Suppressor macrophage treated with lipopolysaccharide for 1 hour (primary cell): ENCODE results near the gene DCP1A.
"Not testable (repeated sequence)": the region's sequence is repeated elsewhere in the genome, so short reads cannot be mapped to it uniquely, and the experiment has no call there.

Experiments used
- DNase-seq, 3 donors: peaks; one replicate each; pipeline ENCODE4 v3.0.0-alpha.2; 2020 to 2022

DCP1A gene

DNA sequence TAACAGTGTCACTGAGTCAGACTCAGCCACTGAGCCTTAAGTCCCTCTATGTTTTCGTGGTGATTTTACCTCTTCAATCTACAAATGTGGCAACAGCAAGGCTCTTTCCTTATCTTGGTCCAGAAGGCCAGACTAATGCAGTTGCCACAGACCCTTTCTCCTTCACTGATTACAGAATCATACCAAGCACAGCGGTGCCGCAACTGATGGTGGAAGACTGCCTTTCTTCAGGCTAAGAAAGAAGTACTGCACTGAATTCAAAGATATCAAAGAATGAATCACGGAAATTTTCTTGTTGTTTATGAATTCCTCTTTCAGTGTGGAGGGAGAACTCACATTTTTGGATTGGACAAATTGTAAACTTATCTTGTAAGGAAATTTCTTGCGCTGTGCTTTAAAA lies 18.6 kb downstream of the DCP1A start:
- DNase-seq, result no peak

DNA sequence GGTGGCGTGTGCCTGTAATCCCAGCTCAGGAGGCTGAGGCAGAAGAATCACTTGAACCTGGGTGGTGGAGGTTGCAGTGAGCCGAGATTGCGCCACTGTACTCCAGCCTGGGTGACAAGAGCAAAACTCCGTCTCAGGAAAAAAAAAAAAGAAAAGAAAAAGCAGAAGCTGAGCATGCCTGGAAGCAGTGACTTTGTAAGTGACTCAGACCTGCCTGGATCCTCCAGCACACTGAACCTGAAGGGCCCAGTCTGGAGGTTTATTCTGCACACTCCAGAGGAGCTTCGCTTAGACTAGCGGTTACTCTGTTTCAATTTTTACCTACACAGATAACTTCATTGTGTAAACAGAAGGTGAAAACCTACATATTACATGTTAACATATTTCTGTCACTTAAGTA lies 19.4 kb downstream of the DCP1A start:
- DNase-seq, result peak; percentile 67 to 73 (median 73)

DNA sequence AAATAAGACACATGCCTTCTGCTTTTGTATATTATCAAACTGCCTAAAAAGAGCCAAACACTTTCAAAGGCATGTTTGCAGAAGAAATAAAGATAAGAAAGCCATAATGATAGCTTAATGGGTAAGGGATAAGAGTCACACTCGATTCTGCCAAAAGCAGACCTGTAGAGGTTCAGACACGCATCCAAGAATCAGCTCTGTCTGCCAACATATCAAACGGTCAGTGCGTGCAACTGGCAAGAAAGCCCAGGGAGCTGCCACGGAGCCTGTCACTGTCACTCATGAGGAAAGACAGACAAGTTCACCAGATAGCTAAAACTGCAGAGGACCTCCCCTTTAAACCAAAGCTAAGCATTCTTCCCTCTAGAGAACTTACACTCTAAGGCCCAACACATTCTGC lies 23.2 kb downstream of the DCP1A start:
- no peak for DNase-seq

DNA sequence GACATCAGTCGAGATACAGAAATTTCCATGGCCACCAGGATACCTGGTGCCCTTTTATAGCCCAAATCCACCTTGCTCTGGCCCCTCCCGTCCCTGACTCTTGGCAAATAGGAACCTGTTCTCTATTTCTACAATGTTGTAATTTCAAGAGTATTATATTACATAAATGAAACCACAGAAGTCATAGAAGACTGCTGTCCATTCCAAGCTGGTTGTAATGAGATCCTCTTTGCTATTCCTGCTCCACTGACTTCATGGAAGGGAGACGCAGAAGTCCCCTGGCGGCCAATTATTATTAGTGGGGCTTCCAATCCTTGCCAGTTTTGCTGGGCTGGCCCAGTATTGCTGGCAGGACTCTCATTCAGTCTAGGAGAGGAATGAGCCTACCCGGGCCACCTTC lies 26.6 kb downstream of the DCP1A start:
- no peak for DNase-seq

DNA sequence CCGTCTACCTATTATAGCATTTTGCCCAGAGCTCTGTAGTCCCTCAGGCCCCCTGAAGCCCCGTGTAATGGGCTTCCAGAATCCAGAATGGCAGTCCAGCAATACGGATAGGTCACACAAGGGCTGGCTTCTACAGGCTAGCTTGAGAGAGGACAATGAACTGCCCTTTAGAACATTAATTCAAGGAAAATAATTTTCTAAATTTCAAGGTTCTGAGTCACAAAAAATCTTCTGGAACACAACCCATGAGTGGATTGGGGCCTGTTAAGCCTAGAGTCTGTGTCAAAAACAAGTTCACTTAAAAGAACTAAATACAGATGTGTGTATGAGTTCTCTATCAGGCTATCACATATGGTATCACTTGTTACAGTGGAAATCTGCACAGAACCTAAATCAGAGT lies 28.8 kb downstream of the DCP1A start:
- DNase-seq, result no peak

DNA sequence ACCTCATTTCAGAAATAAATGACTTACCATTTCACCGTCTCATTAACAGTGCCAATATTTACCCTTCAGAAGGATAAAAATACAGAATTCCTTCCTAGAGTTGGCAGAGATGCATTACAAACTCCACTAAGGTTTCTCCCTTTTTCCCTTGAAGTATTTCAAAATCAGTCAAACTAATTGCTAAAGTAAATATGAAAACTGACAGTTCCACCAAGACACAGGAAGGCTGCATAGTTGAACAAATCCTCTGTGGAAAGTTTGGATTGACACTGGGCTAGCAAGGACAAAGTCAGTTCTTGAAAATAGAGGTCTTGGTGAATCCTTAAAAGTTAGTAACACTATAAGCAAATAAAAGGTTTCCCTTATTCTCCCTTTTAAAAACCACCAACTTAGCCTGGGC lies 34.5 kb downstream of the DCP1A start:
- no peak for DNase-seq

DNA sequence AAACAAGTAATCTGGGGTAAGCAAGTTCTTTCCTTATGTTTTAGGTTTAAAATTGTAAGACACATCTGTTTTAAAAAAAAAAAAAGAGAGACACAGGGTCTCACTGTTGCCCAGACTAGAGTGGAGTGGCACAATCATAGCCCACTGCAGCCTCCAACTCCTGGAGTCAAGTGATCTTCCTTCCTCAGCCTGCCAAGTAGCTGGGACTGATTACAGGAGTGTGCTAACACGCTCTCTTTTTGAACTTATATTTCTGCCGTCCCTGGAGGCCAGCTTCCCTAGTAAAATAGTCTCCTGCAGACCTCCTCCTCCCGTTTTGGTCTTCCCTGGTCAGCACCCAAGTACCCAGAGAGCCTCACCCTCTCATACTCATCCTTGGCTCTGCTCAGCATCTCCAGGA lies 35.5 kb downstream of the DCP1A start:
- DNase-seq, result no peak

DNA sequence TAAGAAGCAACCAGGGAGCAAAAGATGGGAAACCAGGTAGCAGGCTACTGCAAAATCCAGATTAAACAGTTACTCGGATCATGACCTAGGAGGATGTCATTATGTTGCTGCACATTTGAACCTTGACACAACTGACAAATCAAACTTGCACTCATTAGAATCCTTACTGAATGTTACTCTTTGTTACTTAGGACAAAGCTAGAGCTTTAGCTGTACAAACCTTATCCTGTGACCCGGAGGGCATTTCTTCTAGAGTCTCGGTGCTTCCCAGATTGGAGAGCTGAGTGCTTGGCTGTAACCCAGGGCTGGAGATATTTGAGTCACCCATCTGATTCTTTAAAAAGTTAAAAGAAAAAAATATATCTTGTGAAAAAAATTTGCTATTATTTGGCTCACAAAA lies 43.4 kb downstream of the DCP1A start:
- DNase-seq, result no peak

DNA sequence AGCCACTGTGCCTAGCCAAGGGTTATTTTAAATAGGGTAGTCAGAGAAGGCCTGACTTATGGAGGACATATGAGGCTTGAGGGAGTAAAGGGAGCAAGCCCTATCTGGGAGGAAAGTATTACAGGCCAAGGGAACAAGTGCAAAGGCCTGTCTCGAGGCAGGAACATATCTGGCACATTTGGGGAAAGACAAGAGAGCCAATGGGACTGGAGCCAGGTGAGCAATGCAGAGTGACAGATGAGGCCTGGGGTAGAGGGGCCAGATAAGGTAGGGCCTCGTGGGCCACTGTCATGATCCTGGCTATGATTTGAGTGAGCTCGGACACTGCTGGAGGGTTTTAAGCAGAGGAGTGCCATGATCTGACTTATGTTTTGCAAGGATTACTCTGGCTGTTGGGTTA lies 43.8 kb downstream of the DCP1A start:
- DNase-seq, result no peak

DNA sequence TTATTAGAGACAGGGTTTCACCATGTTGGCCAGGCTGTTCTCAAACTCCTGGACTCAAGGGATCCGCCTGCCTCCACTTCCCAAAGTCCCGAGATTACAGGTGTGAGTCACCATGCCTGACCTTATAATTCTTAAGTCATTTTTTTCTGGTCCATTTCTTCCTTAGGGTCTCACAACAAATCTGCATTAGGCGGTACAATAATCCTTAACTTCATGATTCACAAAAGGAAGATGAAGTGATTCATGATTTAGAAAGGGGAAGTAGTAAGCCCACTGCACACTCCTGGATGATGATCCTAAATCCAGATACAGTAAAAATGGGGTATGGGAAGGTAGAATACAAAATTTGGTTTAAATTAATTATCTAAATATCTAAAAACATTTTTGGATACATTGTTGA lies 46.5 kb downstream of the DCP1A start:
- DNase-seq, result peak; percentile 18 to 59 (median 52)

DNA sequence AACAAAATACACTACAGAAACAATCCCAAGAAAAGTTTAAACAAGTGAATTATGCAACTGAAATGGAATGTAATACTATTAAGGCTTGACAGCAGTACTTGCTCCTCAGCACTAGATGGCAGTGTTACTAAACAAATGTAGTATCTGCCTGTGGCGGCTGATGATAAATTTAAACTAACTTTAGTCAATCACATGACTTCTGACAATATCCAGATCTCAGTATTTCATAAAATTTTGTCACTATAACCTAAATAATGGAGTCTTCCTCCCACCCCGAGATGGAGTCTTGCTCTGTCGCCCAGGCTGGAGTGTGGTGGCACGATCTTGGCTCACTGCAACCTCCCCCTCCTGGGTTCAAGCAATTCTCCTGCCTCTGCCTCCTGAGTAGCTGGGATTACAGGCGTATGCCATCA lies 47.7 kb downstream of the DCP1A start:
- peak; percentile 55 to 88 (median 84) for DNase-seq

DNA sequence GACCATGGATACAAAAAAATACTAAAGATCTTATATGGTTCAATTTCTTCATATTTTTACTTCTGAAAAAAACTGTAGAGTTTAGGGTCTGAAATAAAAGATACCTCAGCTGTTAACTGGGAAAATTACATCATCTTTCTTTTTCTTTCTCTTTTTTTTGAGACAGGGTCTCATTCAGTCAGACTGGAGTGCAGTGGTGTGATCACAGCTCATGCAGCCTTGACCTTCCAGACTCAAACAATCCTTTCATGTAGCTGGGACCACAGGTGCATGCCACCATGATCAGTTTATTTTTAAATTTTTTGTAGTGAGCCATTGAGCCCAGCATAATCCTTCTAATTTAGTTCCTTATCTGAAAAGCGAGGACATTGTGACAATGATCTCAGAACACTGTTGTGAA lies 51.9 kb downstream of the DCP1A start:
- no peak for DNase-seq

DNA sequence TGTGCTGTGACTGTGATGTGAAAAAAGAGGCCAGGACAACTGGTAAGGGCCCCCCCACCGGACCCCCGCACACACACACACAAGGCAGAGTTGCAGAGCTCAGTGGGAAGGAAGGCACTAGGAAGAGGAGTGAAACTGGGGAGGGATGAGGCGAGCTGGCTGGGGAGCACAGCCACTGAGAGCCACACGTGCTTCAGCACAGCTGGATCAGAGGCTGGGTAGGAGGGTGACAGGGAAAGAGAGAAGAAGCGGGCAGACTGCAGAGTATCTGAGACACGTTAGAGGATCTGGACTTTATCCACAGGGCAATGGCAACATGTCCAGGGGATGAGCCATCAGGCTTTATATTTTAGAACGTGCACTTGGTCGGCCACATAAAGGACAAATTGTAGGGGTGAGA lies 53.5 kb downstream of the DCP1A start:
- DNase-seq, result no peak

DNA sequence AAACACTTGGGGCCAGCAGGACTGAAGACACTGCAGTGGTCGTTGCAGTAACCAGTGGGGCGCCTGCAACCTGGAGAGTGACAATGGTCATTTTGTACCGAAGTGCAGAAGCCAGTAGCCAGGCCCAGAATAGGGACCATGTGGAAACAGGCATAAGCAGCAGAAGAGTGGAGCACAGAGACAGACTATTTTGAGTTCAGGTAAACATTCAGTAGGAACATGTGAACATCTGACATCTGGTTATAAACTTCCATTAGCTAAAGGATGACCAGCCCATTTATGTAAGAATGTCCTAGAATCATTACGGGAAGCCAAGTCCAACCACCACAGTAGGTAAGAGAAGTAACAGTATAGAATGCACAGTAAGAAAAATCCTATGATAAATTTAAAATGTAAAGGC lies 59.1 kb downstream of the DCP1A start:
- DNase-seq, result no peak

DNA sequence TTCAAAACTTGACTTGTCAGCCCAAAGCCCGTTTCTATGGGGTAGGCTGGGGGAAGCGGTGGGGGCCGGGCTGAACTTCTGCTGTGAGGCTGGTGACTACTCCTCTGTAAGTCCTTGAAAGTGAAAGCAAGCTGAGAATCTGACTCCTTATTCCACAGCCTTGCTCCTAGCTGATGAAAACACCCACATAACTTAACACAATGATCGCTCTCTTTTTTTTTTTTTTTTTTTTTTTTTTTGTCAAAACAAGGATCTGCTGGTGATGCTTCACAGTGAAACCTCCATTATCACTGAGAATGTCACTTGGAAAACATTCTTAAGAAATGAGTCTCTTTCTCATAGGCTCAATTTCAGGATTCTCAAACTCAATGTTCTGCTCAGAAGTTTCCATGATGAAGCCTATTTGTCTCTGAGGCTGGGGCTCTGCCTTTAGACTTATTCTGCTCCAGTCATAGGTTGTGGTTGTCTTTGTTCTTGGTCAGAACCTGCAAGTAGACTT lies 60.2 kb downstream of the DCP1A start:
- peak; percentile 51 to 70 (median 61) for DNase-seq

DNA sequence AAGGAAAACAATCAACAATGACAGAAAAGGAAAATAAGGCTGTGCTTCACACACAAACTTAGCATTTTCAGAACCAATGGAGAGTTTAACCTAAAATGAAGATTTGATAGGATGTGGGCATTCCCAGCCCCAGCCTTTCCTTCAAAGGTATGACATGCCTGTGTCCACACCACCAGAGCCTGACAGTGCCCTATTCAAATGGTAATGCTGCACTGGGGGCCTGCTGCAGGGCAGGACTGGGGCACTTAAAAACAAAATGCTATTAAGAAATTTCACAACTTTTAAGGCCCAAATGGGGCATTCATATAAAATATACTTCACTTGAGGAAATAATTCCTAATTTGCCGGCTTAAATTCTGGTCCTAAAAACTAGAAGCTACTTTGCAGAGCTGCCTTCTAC lies 60.6 kb downstream of the DCP1A start:
- no peak for DNase-seq

DNA sequence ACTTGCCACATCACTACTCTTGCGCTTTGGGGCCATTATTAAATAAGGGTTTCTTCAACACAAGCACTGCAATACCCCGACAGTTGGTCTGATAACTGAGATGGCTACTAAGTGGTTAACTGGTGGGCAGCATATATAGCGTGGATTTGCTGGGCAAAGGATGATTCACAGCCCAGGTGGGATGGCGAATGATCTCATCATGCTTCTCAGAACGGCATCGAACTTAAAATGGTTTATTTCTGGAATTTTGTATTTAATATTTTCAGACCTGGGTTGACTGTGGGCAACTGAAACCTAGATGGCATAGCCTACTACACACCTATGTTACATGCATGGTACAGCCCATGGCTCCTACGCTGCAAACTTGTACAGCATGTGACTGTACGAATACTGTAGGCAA lies 64.8 kb downstream of the DCP1A start:
- no peak for DNase-seq

DNA sequence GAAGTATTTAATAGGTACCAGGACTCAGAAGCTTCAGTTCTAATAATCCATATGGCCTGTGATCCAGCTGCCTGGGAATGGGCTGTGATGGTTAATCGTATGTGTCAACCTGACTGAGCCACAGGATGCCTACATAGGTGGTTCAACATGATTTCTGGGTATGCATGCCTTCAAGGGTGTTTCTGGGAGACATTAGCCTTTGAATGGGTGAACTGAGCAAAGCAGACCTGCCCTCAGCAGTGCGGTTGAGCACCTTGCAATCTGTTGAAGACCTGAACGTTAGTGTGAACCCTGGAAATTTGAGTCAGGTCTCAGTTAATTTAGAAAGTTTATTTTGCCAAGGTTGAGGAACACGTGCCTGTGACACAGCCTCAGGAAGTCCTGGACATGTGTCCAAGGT lies 68.7 kb downstream of the DCP1A start:
- no peak for DNase-seq

DNA sequence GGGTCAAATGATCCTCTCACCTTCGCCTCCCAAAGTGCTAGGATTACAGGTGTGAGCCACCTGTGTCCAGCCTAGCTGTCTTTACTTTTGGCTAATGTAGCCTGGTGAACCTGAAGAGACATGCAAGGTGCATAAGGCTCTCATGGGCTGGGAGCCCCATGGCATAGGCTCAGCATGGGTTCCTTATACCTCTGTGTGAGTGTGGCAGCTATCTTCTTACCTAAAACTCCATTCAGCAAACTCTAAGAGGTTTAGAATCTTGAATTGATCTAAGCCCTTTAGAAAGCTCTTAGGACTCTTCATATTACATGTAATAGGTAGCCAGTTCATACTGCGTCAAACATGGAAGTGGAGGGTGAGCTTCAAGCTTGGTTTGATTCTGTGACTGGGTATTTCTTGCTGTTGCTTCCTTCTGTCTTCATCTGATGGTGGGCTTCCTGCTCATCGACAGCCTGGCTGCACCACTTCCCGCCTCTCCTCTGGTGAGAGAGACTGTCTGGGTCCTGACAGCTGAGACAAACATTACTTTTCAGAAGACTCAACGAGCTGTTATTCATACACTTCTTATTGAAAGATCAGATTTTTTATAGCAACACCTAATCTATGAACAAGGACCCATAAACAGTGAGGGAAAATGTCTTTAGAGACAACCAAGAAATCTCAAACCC lies 72.3 kb downstream of the DCP1A start:
- no peak for DNase-seq

DNA sequence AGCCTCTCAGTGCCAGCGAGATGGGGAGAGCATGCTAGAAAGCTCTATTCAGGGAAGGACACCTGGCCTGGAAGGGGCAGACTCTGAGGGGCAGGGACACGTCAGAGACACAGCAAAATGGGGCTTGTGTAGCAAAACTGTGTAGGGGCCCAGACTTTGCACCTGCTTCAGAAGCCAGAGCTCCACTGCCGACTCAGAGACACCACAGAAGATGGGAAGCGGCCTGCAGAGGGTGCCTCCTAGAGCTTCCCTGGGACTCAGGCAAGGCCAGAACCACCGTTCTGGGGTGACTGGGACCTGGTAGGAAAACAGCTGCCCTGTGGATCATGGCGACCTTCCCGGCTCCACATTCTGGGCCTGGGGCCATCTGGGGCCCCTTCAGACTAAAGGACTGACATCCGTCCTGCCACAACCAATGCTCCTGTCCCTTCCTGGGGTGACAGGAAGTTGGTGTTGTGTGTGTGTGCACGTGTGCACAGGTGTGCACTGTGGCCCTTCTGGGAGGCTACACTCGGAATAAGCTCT lies 74.1 kb downstream of the DCP1A start:
- DNase-seq, result no peak

DNA sequence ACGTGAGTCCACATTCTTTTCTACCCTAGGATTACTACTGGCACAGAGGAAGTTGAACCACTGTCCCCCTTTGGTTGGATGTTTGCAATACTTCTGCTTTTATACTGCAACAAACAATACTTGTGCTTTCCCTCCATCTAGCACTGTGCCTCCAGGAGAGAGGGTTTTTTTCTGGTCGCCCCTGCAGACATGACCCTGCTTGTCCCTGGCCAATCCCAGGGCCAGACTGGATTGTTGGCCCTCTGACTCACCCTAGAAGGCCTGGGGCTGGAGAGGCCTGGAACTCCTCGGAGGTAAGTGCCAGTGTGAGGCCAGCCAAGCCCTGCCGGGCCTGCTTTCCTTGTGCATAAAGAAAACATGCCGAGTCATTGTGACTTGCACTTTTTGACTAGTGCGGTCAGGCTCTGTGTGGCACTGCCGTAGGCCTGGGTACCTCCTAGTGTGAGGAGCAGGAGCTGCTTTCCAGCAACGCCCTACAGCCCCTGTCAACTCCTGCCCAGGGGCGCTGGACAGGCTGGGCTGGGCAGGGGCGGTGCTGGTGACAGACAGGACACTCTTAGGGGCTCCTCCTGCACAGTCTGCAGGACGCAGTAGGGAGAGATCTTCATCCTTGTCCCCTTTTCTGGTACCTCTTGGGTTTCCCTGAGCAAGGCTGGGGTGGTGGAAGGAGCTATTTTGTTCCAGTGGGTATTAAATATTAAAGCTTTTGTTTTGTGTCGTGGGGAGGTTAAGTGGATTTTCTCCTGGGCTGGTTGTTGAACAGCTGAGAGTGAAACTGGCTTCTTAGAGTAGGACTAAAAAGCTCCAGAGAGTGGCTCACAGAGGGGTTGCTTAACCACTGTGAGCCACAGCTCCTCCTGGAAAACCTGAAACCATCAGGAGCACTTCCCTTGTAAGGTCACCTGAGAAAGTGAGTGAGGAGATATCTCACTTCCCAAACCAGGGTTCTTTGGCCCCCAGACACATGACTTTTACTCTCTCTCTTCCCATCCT lies 77.2 kb downstream of the DCP1A start:
- DNase-seq, result peak; percentile 91 to 96 (median 94)

DNA sequence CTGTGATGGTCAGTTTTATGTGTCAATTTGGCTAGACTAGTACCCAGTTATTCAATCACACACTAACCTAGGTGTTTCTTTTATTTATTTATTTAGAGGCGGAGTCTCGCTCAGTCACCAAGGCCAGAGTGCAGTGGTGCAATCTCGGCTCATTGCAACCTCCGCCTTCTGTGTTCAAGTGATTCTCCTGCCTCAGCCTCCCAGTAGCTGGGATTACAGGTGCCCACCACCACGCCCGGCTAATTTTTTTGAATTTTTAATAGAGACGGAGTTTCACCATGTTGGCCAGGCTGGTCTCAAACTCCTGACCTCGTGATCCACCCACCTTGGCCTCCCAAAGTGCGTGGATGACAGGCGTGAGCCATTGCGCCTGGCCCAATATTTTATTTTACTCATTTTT lies 78.2 kb downstream of the DCP1A start:
- DNase-seq, result not testable (repeated sequence)

DNA sequence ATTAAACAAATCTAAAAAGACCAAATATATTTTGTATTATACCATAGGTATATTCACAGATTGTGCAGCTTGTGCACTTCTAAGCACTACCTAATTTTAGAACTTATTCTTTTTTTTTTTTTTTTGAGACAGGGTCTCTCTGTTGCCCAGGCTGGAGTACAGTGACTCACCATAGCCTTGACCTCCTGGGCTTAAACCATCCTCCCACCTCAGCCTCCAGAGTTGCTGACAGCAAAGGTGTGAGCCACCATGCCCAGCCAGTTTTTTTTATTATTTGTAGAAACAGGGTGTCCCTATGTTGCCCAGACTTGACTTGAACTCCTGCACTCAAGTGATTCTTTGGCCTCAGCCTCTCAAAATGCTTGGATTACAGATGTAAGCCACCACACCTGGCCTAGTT lies 79.6 kb downstream of the DCP1A start:
- DNase-seq, result no peak

DNA sequence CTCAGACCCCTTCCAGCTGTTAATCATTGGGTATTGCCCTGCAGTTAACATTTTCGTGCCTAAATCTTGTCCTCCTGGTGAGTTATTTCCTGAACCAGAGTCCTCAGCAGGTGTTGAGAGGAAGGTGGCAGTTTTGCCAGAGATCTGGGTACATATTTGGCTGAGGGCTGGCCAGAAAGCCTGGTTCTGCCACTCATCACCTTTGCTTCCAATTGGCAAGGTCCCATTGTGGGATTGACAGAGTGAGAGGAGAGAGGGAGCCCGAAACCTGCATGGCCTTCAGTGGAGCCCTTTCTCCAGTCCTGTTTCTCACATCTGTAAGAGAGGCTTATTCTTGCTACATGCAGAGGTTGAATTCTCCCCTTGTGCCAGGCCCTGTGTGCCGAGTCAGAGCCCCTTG lies 82.6 kb downstream of the DCP1A start:
- DNase-seq, result no peak
